Esophagus squamous epithelium (tissue), 5 donors: ENCODE data around the gene SELENOO. TPM values are rescaled to one million over a fixed set of nuclear protein-coding genes. Genes with fewer than 3 reads are reported as not detected.
A peak's percentile ranks its signal among the peaks of the same experiment; 100 is the strongest.

Experiments used
- DNase-seq: peaks from one replicate; lab custom pipeline; 2025; lab: John Stamatoyannopoulos, UW
- H3K27ac ChIP-seq, 4 donors: fragments of 200-600 bp; sonication (generic); one replicate each; pipeline ENCODE4 v1.5.1; 2016 to 2019; ENCODE audit warnings: mild to moderate bottlenecking in 1 of 4
- H3K27me3 ChIP-seq, 4 donors: fragments of 200-600 bp; sonication (generic); 1 replicate in 3 of 4; 2 replicates in 1 of 4; pipeline versions ENCODE4 v1.5.1 to v1.6.0; 2017 to 2021; ENCODE audit warnings: antibody characterized with exemption in 1 of 4
- H3K36me3 ChIP-seq, 3 donors: fragments of 200-600 bp; sonication (generic); one replicate each; pipeline ENCODE4 v1.5.1; 2016 to 2019
- H3K4me1 ChIP-seq, 3 donors: fragments of 200-600 bp; sonication (generic); one replicate each; pipeline ENCODE4 v1.5.1; 2017 to 2019
- H3K4me3 ChIP-seq, 4 donors: fragments of 200-600 bp; sonication (generic); 1 replicate in 3 of 4; 2 replicates in 1 of 4; pipeline ENCODE4 v1.5.1; 2016 to 2019; ENCODE audit warnings: mild to moderate bottlenecking in 2 of 4, moderate library complexity in 1 of 4
- H3K9me3 ChIP-seq, 3 donors: fragments of 200-600 bp; sonication (generic); one replicate each; pipeline ENCODE4 v1.5.1; 2016 to 2019
- CTCF ChIP-seq, 6 experiments: fragments of 450-650 bp in 4 of 6; fragments of 200-600 bp in 2 of 6; sonication (generic) in 2 of 6; IDR thresholded peaks; one replicate each; pipeline ENCODE4 v1.5.1; 2016 to 2019; ENCODE audit warnings: antibody characterized with exemption in 6 of 6, mild to moderate bottlenecking in 4 of 6, moderate library complexity in 4 of 6
- POLR2A ChIP-seq, 4 donors: fragments of 450-650 bp; IDR thresholded peaks; one replicate each; pipeline ENCODE4 v1.6.1; 2017; ENCODE audit warnings: antibody characterized with exemption in 4 of 4, mild to moderate bottlenecking in 4 of 4, moderate library complexity in 3 of 4
- WGBS, 2 donors: methylation state at CpG; one replicate each; pipeline ENCODE4 v1.1.5; 2018; 5-methylcytosine and 5-hydroxymethylcytosine counted together
- intact Hi-C: fragments of 100-400 bp; cut with DNase I; formaldehyde crosslinking; loops from one replicate; pipeline ENCODE4 v1.15.0; 2022
- total RNA-seq, 4 donors: library from RNA; depleted of rRNA; stranded (reverse); fragments of >200 nt; gene quantifications; one replicate each; pipeline ENCODE4 v1.1.0, GENCODE V29; 2016
- donor health status: DM: yes; HTN: yes; CAD: no.

Gene SELENOO
- total RNA-seq, 4 donors from 2014 or later, result 23.9 to 36.3 (median 27.0) TPM

GRCh38 chr22:50260801-50261614 lies 60.2 kb downstream of the SELENOO start:
- Histone ChIP-seq H3K27me3 (peaks cover 0 to 69% (median 0%) of the 10 kb centered on the region in 4 donors), H3K9me3 (no peaks in the 10 kb centered on the region), H3K4me3 (peak overlapping the region; percentile 31 to 77 (median 51)), H3K4me1 (peaks cover 17 to 35% (median 19%) of the 10 kb centered on the region in 3 donors), H3K27ac (peak overlapping the region; percentile 39 to 81 (median 65)), H3K36me3 (no peaks in the 10 kb centered on the region)
- intact Hi-C loops, result no loop called here
- DNase-seq, result no peak
- 0% methylated on average over 10 of the region's 92 CpGs; no CpG with 5 or more reads in 1 of the 2 donors for WGBS, 2 donors
- TF ChIP-seq POLR2A (IDR thresholded peaks at IDR 0.05), result no peak
- no peak for TF ChIP-seq CTCF (IDR thresholded peaks at IDR 0.05)

GRCh38 chr22:50261615-50262459 lies 61.0 kb downstream of the SELENOO start, which contains the start of gene MAPK12:
MAPK12 (minus strand) TSS chr22:50261683; CDS start chr22:50261509, 174 bp downstream.
- DNase-seq, result no peak
- Histone ChIP-seq H3K27ac (peak within 1 kb of the TSS; percentile 39 to 81 (median 65)), H3K4me3 (peak within 1 kb of the TSS; percentile 31 to 77 (median 51)), H3K27me3 (peaks cover 0 to 67% (median 0%) of the 10 kb centered on the region in 4 donors), H3K4me1 (peaks cover 17 to 35% (median 20%) of the 10 kb centered on the region in 3 donors), H3K36me3 (no peaks in the 10 kb centered on the region), H3K9me3 (no peaks in the 10 kb centered on the region)
- intact Hi-C loops, result no loop called here
- TF ChIP-seq POLR2A (IDR thresholded peaks at IDR 0.05), result no peak
- no peak for TF ChIP-seq CTCF (IDR thresholded peaks at IDR 0.05)
- WGBS, 2 donors, result 17% methylated on average over 2 of the region's 61 CpGs; no CpG with 5 or more reads in 1 of the 2 donors

- H3K27ac ChIP-seq, result no peak overlapping the region
- no peak for TF ChIP-seq CTCF (IDR thresholded peaks at IDR 0.05)
- TF ChIP-seq POLR2A (IDR thresholded peaks at IDR 0.05), result no peak
- no peaks in the 10 kb centered on the region for H3K36me3 ChIP-seq
- no peak for DNase-seq
- H3K4me1 ChIP-seq, result peaks cover 23 to 42% (median 26%) of the 10 kb centered on the region in 3 donors
- no peak overlapping the region for H3K4me3 ChIP-seq
- peaks cover 0 to 62% (median 0%) of the 10 kb centered on the region in 4 donors for H3K27me3 ChIP-seq
- 58% methylated on average over 5 of the region's 7 CpGs; no CpG with 5 or more reads in 1 of the 2 donors for WGBS, 2 donors
- intact Hi-C loops, result no loop called here
- H3K9me3 ChIP-seq, result no peaks in the 10 kb centered on the region
Measured at GRCh38 chr22:50262460-50262911, 61.7 kb downstream of the SELENOO start.

GRCh38 chr22:50262973-50263617 lies 62.3 kb downstream of the SELENOO start:
- H3K4me1 ChIP-seq, result peaks cover 30 to 48% (median 30%) of the 10 kb centered on the region in 3 donors
- TF ChIP-seq POLR2A (IDR thresholded peaks at IDR 0.05) (no peak), CTCF (IDR thresholded peaks at IDR 0.05) (no peak)
- no peak for DNase-seq

More at GRCh38 chr22:50262973-50263617, 62.3 kb downstream of the SELENOO start:
- Histone ChIP-seq H3K4me3 (no peak overlapping the region), H3K9me3 (no peaks in the 10 kb centered on the region), H3K27me3 (peaks cover 0 to 58% (median 0%) of the 10 kb centered on the region in 4 donors), H3K27ac (no peak overlapping the region), H3K36me3 (no peaks in the 10 kb centered on the region)
- intact Hi-C loops, result no loop called here
- WGBS, 2 donors, result 20% methylated on average over 1 of the region's 9 CpGs; no CpG with 5 or more reads in 1 of the 2 donors
